Measurements from ENCODE around the gene FAM163A.
"Not testable (repeated sequence)": the region's sequence is repeated elsewhere in the genome, so short reads cannot be mapped to it uniquely, and the experiment has no call there.

Gene FAM163A

GRCh38 chr1:179794669-179795068 is 51.6 kb downstream of the FAM163A start:
- no peak for DNase-seq

- no peak for DNase-seq
Measured at GRCh38 chr1:179798213-179798863, 55.2 kb downstream of the FAM163A start.

GRCh38 chr1:179798864-179799516 is 55.9 kb downstream of the FAM163A start:
- no peak for DNase-seq

- no peak for DNase-seq
Measured at GRCh38 chr1:179800481-179800880, 57.4 kb downstream of the FAM163A start.

- no peak for DNase-seq
Measured at GRCh38 chr1:179803104-179803503, 60.0 kb downstream of the FAM163A start.

- no peak for DNase-seq
Measured at GRCh38 chr1:179803918-179804317, 60.8 kb downstream of the FAM163A start.

GRCh38 chr1:179804417-179804816 is 61.3 kb downstream of the FAM163A start:
- not testable (repeated sequence) for DNase-seq

GRCh38 chr1:179805291-179806195 is 62.5 kb downstream of the FAM163A start:
- DNase-seq: no peak

- no peak for DNase-seq
Measured at GRCh38 chr1:179806333-179806732, 63.2 kb downstream of the FAM163A start.

- DNase-seq: no peak
Measured at GRCh38 chr1:179807291-179807690, 64.2 kb downstream of the FAM163A start.

GRCh38 chr1:179807691-179808485 is 64.8 kb downstream of the FAM163A start:
- DNase-seq: no peak

- no peak for DNase-seq
Measured at GRCh38 chr1:179808503-179808902, 65.4 kb downstream of the FAM163A start.

- peak; percentile 76 to 78 for DNase-seq
Measured at GRCh38 chr1:179809506-179810366, 66.6 kb downstream of the FAM163A start.

GRCh38 chr1:179810367-179810715 is 67.2 kb downstream of the FAM163A start:
- DNase-seq: no peak

GRCh38 chr1:179812501-179813292 is 69.6 kb downstream of the FAM163A start:
- no peak for DNase-seq

- no peak for DNase-seq
Measured at GRCh38 chr1:179813626-179814545, 70.8 kb downstream of the FAM163A start.

GRCh38 chr1:179814546-179814838 is 71.4 kb downstream of the FAM163A start:
- no peak for DNase-seq

GRCh38 chr1:179815641-179816040 is 72.5 kb downstream of the FAM163A start:
- DNase-seq: no peak

- no peak for DNase-seq
Measured at GRCh38 chr1:179816196-179816960, 73.3 kb downstream of the FAM163A start.
